Measurements from ENCODE around the gene LAMTOR4. TPM values are rescaled to one million over a fixed set of nuclear protein-coding genes. Genes with fewer than 3 reads are reported as not detected.

Gene LAMTOR4
- total and polyA plus RNA-seq, 2 of the 13 experiments (the other 11 are each of a cell fraction or from before 2014, with no cell fraction given), result 115 to 118 TPM

- no peak for TF ChIP-seq AGO2 (optimal IDR thresholded peaks at IDR 0.05; ENCODE audit: low read depth, low read length)
- peak; percentile 64 for TF ChIP-seq KMT2A (CRISPR knock-in tag; IDR thresholded peaks at IDR 0.05)
- TF ChIP-seq NFE2L1 (CRISPR knock-in tag; IDR thresholded peaks at IDR 0.05; ENCODE audit: borderline replicate concordance), result no peak
- TF ChIP-seq NFRKB (IDR thresholded peaks at IDR 0.05), result no peak
- no peak; the same call in 1 of the 2 replicates for TF ChIP-seq NKX3-1 (CRISPR knock-in tag; IDR thresholded peaks at IDR 0.05)
- 0 out of 2 replicates have a peak, but pooled peaks have one; percentile 72 for TF ChIP-seq ETV6 (CRISPR knock-in tag; conservative IDR thresholded peaks at IDR 0.05)
- TF ChIP-seq ZNF331 (CRISPR knock-in tag; IDR thresholded peaks at IDR 0.05), result peak; percentile 83
- TF ChIP-seq ZNF598 (CRISPR knock-in tag; IDR thresholded peaks at IDR 0.05; ENCODE audit: borderline replicate concordance), result peak; percentile 19; the same call in 1 of the 2 replicates
- TF ChIP-seq, protein P1, sequence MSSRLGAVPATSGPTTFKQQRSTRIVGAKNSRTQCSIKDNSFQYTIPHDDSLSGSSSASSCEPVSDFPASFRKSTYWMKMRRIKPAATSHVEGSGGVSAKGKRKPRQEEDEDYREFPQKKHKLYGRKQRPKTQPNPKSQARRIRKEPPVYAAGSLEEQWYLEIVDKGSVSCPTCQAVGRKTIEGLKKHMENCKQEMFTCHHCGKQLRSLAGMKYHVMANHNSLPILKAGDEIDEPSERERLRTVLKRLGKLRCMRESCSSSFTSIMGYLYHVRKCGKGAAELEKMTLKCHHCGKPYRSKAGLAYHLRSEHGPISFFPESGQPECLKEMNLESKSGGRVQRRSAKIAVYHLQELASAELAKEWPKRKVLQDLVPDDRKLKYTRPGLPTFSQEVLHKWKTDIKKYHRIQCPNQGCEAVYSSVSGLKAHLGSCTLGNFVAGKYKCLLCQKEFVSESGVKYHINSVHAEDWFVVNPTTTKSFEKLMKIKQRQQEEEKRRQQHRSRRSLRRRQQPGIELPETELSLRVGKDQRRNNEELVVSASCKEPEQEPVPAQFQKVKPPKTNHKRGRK (CRISPR knock-in tag; IDR thresholded peaks at IDR 0.05), result no peak
- no peak for TF ChIP-seq ZMYM2 (CRISPR knock-in tag; IDR thresholded peaks at IDR 0.05)
- TF ChIP-seq HHEX (CRISPR knock-in tag; IDR thresholded peaks at IDR 0.05), result no peak
- TF ChIP-seq CBX2 (IDR thresholded peaks at IDR 0.05; ENCODE audit: low read depth, low read length), result no peak
- TF ChIP-seq CBX2 (CRISPR knock-in tag; IDR thresholded peaks at IDR 0.05; ENCODE audit: low read depth), result no peak
- TF ChIP-seq NFKBIZ (CRISPR knock-in tag; IDR thresholded peaks at IDR 0.05), result peak; percentile 42; the same call in 1 of the 2 replicates
- TF ChIP-seq FOXK1 (CRISPR knock-in tag; IDR thresholded peaks at IDR 0.05; ENCODE audit: borderline replicate concordance, low read depth), result peak; percentile 99
- TF ChIP-seq SOX5 (CRISPR knock-in tag; IDR thresholded peaks at IDR 0.05; ENCODE audit: borderline replicate concordance), result peak; percentile 47; the same call in 1 of the 2 replicates
- no peak for TF ChIP-seq ZC3H4 (CRISPR knock-in tag; IDR thresholded peaks at IDR 0.05; ENCODE audit: borderline replicate concordance)
- no peak for TF ChIP-seq HDAC6 (IDR thresholded peaks at IDR 0.05; ENCODE audit: low read depth, low read length)
- TF ChIP-seq TEF (CRISPR knock-in tag; IDR thresholded peaks at IDR 0.05), result no peak
- no peak for TF ChIP-seq HOXA7 (CRISPR knock-in tag; IDR thresholded peaks at IDR 0.05)
- TF ChIP-seq MTA1 (CRISPR knock-in tag; IDR thresholded peaks at IDR 0.05; ENCODE audit: borderline replicate concordance), result no peak
- peak; percentile 44; the same call in 1 of the 2 replicates for TF ChIP-seq DR1 (CRISPR knock-in tag; IDR thresholded peaks at IDR 0.05)
- peak; percentile 79; the same call in 1 of the 2 replicates for TF ChIP-seq ZSCAN31 (CRISPR knock-in tag; IDR thresholded peaks at IDR 0.05; ENCODE audit: low read depth)
- TF ChIP-seq, protein P2, sequence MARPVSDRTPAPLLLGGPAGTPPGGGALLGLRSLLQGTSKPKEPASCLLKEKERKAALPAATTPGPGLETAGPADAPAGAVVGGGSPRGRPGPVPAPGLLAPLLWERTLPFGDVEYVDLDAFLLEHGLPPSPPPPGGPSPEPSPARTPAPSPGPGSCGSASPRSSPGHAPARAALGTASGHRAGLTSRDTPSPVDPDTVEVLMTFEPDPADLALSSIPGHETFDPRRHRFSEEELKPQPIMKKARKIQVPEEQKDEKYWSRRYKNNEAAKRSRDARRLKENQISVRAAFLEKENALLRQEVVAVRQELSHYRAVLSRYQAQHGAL (CRISPR knock-in tag; IDR thresholded peaks at IDR 0.05; ENCODE audit: not compliant biosample characterization), result no peak
- TF ChIP-seq HOXD1 (CRISPR knock-in tag; IDR thresholded peaks at IDR 0.05), result peak; percentile 71
- no peak for TF ChIP-seq ZNF597 (CRISPR knock-in tag; IDR thresholded peaks at IDR 0.05)
- TF ChIP-seq, protein P3, sequence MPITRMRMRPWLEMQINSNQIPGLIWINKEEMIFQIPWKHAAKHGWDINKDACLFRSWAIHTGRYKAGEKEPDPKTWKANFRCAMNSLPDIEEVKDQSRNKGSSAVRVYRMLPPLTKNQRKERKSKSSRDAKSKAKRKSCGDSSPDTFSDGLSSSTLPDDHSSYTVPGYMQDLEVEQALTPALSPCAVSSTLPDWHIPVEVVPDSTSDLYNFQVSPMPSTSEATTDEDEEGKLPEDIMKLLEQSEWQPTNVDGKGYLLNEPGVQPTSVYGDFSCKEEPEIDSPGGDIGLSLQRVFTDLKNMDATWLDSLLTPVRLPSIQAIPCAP (CRISPR knock-in tag; IDR thresholded peaks at IDR 0.05; ENCODE audit: low read depth), result no peak
Measured at GRCh38 chr7:100100420-100101015, 48.2 kb upstream of the LAMTOR4 start (continued).
